ENCODE results near the gene STRN3.

- no peak for TF ChIP-seq GATA3 (IDR thresholded peaks at IDR 0.05; ENCODE audit: low read depth, low read length)
- no peak for TF ChIP-seq GATA2 (IDR thresholded peaks at IDR 0.05; ENCODE audit: low read depth, low read length)
These were observed 21.3 kb upstream of the STRN3 start for GRCh38 chr14:31047503-31047902.
